NCI-H524 treated with DMSO at 0.1 percent for 48 hours (cell line): ENCODE data around the gene ELL.
"Not testable (repeated sequence)": the region's sequence is repeated elsewhere in the genome, so short reads cannot be mapped to it uniquely, and the experiment has no call there.

ENCODE experiments used
- DNase-seq: peaks from one replicate; lab custom pipeline; 2025; lab: John Stamatoyannopoulos, UW

The ELL gene

DNA sequence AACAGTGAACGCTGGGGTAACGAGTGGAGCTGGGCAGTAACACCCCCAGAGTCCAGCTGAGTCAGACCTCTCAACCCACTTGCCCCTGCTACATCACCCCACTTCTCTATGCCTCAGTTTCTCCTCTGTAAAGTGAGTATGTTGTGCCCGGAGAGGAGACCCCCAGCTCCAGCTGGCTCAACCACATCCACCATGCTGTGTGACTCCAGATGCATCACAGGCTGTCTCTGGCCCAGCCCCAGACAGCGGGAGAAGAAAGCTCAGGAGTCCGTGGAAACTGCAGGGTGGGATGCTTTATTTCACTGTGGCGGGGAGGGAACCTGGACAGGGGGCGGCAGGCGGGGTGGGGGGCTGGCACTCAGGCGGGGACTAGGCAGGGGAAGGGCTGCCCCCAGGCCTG, 9.6 kb upstream of the ELL start:
- no peak for DNase-seq

- peak; percentile 65 for DNase-seq
Measured at GRCh38 chr19:18529782-18530181, 7.9 kb upstream of the ELL start.

DNA sequence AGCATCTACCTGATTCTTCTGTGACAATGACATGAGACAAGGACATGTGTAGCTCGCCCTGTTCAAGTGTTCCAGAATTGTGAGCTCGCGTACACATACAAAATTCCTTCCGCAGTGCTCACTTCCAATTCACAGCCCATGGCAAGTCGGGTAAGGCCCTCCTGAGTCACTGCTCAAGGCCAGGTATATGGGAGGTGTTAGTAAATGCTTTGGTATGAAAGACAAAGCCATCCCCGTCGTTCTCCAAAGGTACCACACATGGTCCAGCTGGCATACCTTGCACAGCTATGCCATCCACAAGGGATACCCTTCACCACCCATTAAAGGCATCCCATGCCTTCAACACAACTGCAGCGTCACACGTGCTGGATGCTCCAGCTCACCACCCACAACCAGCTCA, 4.4 kb upstream of the ELL start:
- no peak for DNase-seq

DNA sequence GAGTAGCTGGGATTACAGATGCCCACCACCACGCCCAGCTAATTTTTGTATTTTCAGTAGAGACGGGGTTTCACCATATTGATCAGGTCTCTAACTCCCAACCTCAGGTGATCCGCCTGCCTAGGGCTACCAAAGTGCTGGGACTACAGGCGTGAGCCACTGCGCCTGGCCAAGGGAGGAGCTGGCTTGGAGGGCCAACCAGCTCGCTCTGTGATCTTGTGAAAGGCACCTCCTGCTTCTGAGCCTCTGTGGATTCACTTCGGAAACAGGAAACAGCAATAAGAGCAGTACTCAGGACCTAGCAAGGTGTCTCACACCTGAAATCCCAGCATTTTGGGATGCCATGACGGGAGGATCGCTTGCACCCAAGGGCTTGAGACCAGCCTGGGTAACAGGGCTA, 2.0 kb upstream of the ELL start:
- no peak for DNase-seq

DNA sequence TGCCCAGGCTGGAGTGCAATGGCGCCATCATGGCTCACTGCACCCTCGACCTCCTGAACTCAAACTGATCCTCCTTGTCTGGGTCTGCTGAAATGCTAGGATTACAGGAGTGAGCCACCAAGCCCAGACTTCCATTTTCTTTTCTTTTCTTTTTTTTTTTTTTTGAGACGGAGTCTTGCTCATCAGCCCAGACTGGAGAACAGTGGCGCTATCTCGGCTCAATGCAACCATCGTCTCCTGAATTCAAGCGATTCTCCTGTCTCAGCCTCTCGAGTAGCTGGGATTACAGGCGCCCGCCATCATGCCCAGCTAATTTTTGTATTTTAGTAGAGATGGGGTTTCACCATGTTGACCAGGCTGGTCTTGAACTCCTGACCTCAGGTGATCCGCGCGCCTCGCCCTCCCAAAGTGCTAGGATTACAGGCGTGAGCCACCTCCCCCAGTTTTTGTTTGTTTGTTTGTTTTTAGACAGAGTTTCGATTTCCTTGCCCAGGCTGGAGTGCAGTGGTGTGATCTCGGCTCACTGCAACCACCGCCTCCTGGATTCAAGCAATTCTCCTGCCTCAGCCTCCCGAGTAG, 1.1 kb upstream of the ELL start:
- not testable (repeated sequence) for DNase-seq

GRCh38 chr19:18522124-18522861, 423 bp upstream of the ELL start:
- peak; percentile 100 for DNase-seq

DNA sequence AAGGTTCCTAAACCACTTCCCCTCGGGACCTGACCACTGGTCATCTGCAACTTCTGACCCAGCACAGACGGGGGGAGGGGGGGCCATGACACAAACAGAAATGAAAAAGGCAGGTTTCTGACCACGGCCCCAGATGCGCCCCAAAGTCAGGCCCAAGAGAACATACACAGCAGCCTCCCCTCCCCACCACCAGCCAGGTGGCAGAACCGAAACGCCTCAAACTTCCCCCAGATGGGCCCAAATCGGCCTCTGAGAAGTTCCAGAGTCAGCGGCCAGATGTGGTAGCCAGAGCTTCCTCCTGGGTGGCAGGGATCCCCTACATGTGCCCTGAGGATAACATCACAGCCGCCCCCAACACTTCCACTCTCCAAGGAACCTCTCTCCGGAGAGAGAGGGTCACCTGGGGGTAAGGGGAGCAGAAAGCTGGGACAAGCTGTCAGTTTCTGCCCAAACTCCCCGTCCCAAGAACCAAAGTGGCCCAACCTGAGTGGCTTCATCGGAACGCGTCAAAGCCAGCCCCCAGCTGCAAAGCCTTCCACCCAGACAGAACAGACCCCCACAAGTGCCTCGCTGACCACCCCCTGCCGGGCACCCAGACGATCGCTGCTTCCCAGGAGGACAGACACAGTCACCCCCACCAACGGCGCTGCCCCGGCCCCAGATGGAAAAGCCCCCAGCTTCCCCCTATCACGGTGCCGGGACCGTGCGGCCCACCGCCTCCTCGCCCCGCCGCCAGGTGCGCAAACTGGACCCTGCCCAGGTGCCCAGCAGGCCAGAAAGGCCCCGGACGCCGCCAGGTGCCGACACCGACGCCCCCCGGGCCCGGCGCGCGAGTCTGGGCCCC, 800 bp downstream of the ELL start:
- DNase-seq, result no peak

DNA sequence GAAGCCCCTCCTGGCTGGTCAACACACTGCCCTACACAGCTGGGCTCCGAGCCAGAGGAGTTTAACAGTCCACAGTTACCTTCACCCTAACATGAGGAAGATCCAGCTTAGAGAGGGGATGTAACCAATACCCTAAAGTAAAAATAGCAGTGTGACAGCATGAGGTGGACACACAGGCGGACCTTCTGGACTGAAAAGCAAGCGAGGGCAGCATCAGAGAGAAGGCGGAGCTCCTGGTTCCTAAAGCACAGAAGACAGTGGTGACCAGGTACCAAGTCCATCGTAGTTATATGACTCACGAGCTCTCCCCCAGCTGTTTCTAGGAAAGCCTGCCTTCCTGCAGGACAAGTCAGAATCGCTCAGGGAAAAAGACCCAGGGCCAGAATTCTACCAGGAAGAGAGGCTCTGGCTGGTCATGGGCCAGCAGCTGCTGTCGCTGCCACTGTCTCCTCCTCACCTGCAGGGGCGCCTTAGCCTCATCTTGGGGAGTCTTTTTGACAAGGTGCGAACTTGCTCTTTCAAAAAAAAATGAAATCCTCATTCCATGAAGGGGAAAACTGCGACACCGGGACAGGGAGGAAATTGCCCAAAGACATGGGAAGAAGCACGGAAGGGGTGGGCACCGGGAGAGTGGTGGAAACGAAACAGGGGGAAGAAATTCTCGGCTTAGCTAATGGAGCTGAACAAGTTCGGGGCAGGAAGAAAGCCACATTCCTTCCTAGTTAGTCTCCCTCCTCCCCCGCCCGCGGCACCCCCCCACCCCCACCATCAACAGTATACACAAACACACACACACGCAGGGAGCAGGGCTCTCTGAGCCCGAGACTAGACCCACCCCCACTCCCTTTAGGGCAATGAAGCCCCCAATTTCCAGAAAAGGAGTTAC, 1.7 kb downstream of the ELL start:
- DNase-seq, result no peak

- DNase-seq, result no peak
Measured at GRCh38 chr19:18518639-18519038, 3.2 kb downstream of the ELL start.

DNA sequence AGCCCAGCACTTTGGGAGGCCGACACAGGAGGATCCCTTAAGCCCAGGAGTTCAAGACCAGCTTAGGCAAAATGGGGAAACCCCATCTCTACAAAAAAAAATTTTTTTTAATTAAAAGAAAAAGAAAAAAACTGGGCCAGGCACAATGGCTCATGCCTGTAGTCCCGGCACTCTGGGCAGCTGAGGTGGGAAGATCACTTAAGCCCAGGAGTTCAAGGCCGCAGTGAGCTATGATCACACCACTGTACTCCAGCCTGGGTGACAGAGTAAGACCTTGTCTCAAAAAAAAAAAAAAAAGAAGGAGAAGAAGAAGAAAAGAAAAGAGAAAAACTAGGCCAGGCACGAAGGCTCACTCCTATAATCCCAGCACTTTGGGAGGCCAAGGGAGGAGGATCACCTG, 4.3 kb downstream of the ELL start:
- no peak for DNase-seq

- no peak for DNase-seq
Measured at GRCh38 chr19:18515959-18516358, 5.9 kb downstream of the ELL start.

GRCh38 chr19:18514800-18515682, 6.8 kb downstream of the ELL start:
- no peak for DNase-seq

GRCh38 chr19:18513868-18514267, 8.0 kb downstream of the ELL start:
- DNase-seq, result no peak

- DNase-seq, result no peak
Measured at GRCh38 chr19:18510216-18510615, 11.7 kb downstream of the ELL start.

- no peak for DNase-seq
Measured at GRCh38 chr19:18508585-18508984, 13.3 kb downstream of the ELL start.

- no peak for DNase-seq
Measured at GRCh38 chr19:18507727-18508440, 14.0 kb downstream of the ELL start.

GRCh38 chr19:18507021-18507726, 14.7 kb downstream of the ELL start:
- DNase-seq, result no peak

- no peak for DNase-seq
Measured at GRCh38 chr19:18506101-18506930, 15.6 kb downstream of the ELL start.
